HCT116 (cell line): ENCODE data around the gene FAM98C. TPM values are rescaled to one million over a fixed set of nuclear protein-coding genes. Genes with fewer than 3 reads are reported as not detected.
A peak's percentile ranks its signal among the peaks of the same experiment; 100 is the strongest.

Experiments
- ATAC-seq: fragments of 200-7000 bp; cut with Tn5 transposase; 2 replicates; pipeline ENCODE4 v1.9.1; 2020; ENCODE audit warnings: mild to moderate bottlenecking, moderate library complexity
- BruUV-seq: library from RNA; stranded (reverse); fragments of 400-500 nt; replicated peaks from 2 replicates; lab custom pipeline; 2021; lab: Mats Ljungman, UMichigan
- CTCF ChIA-PET: fragments of 300-600 bp; sonication (Branson Sonifier 250); formaldehyde crosslinking; loops from one replicate; lab custom pipeline; 2021; ENCODE audit warnings: antibody characterized with exemption; lab: Charles Lee
- POLR2A ChIA-PET: fragments of 300-600, 350-600 bp; sonication (Branson Sonifier 250); formaldehyde crosslinking; loops from one replicate; lab custom pipeline; 2021; ENCODE audit warnings: antibody characterized with exemption; lab: Charles Lee
- RAD21 ChIA-PET, 2 experiments: fragments of 300-600 bp; sonication (Branson Sonifier 250); formaldehyde crosslinking; loops; one replicate each; lab custom pipeline; 2023; ENCODE audit warnings: low total read pairs in 2 of 2; ENCODE audit not compliant: uncharacterized antibody in 2 of 2, unreplicated experiment in 2 of 2, low non-redundant PET in 1 of 2; lab: Charles Lee
- DNase-seq: peaks from one replicate; pipeline ENCODE4 v3.0.0-alpha.2; 2010; ENCODE audit warnings: low read depth, low spot score
- H2AFZ ChIP-seq: fragments of 200-600 bp; shearing (Covaris generic), sonication (generic); 2 replicates; pipeline ENCODE4 v1.6.1; 2017; ENCODE audit warnings: low read depth, mixed run types, mixed read lengths, antibody characterized with exemption, low read length; ENCODE audit not compliant: poor library complexity, severe bottlenecking
- H3K27ac ChIP-seq: 2 replicates; pipeline ENCODE4 v1.5.1; 2012; ENCODE audit warnings: low read depth, low read length
- H3K27me3 ChIP-seq: fragments of 200-600 bp; sonication (generic); 2 replicates; pipeline ENCODE4 v1.6.1; 2016; ENCODE audit warnings: mixed run types, low read length, mixed read lengths; ENCODE audit not compliant: insufficient read depth
- H3K36me3 ChIP-seq, 2 experiments: fragments of 200-500 bp in 1 of 2; fragments of 200-600 bp in 1 of 2; sonication (Bioruptor generic) in 1 of 2; sonication (generic) in 1 of 2; 2 replicates each; pipeline versions ENCODE4 v1.5.1 to v1.6.1; 2014 to 2016; ENCODE audit warnings: low read length in 2 of 2, inconsistent platforms in 1 of 2, mixed read lengths in 1 of 2, mixed run types in 1 of 2; ENCODE audit not compliant: insufficient read depth in 2 of 2, control insufficient read depth in 1 of 2
- H3K4me1 ChIP-seq, 2 experiments: fragments of 200-600 bp in 1 of 2; sonication (generic) in 1 of 2; 2 replicates each; pipeline versions ENCODE4 v1.5.1 to v1.6.1; 2012 to 2017; ENCODE audit warnings: low read length in 2 of 2, inconsistent platforms in 1 of 2, mild to moderate bottlenecking in 1 of 2, mixed read lengths in 1 of 2, mixed run types in 1 of 2, moderate library complexity in 1 of 2; ENCODE audit not compliant: insufficient read depth in 2 of 2, control insufficient read depth in 1 of 2
- H3K4me2 ChIP-seq: fragments of 200-600 bp; sonication (generic); 2 replicates; pipeline ENCODE4 v1.6.1; 2017; ENCODE audit warnings: mixed run types, low read length, mixed read lengths
- H3K4me3 ChIP-seq, 2 experiments: fragments of 200-600 bp in 1 of 2; sonication (generic) in 1 of 2; replicated peaks in 1 of 2; 2 replicates each; pipeline ENCODE4 v1.5.1; 2011 to 2016; ENCODE audit warnings: low read length in 2 of 2, control low read depth in 1 of 2, low read depth in 1 of 2, mild to moderate bottlenecking in 1 of 2, mixed read lengths in 1 of 2, mixed run types in 1 of 2
- H3K79me2 ChIP-seq: fragments of 200-600 bp; sonication (generic); 2 replicates; pipeline ENCODE4 v1.6.1; 2017; ENCODE audit warnings: mild to moderate bottlenecking, mixed run types, low read length, moderate library complexity, mixed read lengths; ENCODE audit not compliant: insufficient read depth
- H3K9ac ChIP-seq: fragments of 200-600 bp; sonication (generic); 2 replicates; pipeline ENCODE4 v1.6.1; 2016; ENCODE audit warnings: low read length, mixed read lengths
- H3K9me2 ChIP-seq: fragments of 200-600 bp; sonication (generic), shearing (Covaris generic); 2 replicates; pipeline ENCODE4 v1.6.1; 2017; ENCODE audit warnings: mixed run types, mild to moderate bottlenecking, moderate library complexity; ENCODE audit not compliant: insufficient read depth
- H3K9me3 ChIP-seq, 2 experiments: fragments of 200-500 bp in 1 of 2; fragments of 200-600 bp in 1 of 2; sonication (Bioruptor generic) in 1 of 2; sonication (generic) in 1 of 2; 2 replicates each; pipeline ENCODE4 v1.6.1; 2014 to 2017; ENCODE audit warnings: low read length in 2 of 2, mixed read lengths in 2 of 2, inconsistent platforms in 1 of 2, low read depth in 1 of 2, mild to moderate bottlenecking in 1 of 2, mixed run types in 1 of 2, moderate library complexity in 1 of 2; ENCODE audit not compliant: control insufficient read depth in 1 of 2, insufficient read depth in 1 of 2
- H4K20me1 ChIP-seq: fragments of 200-600 bp; sonication (generic), shearing (Covaris generic); 2 replicates; pipeline ENCODE4 v1.6.1; 2017; ENCODE audit warnings: mixed run types, mild to moderate bottlenecking, moderate library complexity; ENCODE audit not compliant: insufficient read depth
- CEBPB ChIP-seq: IDR thresholded peaks from 2 replicates; pipeline ENCODE4 v1.6.1; 2012; ENCODE audit warnings: low read depth
- EGR1 ChIP-seq: IDR thresholded peaks from 2 replicates; pipeline ENCODE4 v1.6.1; 2012; ENCODE audit warnings: low read depth
- EZH2 ChIP-seq: fragments of 200-600 bp; sonication (generic); IDR thresholded peaks from 2 replicates; pipeline ENCODE4 v1.6.1; 2017; ENCODE audit warnings: antibody characterized with exemption, mixed run types
- EZH2phosphoT487 ChIP-seq: fragments of 200-600 bp; IDR thresholded peaks from 2 replicates; pipeline ENCODE4 v1.6.1; 2018; ENCODE audit warnings: antibody characterized with exemption, borderline replicate concordance
- FOSL1 ChIP-seq: IDR thresholded peaks from 2 replicates; pipeline ENCODE4 v1.6.1; 2012; ENCODE audit warnings: low read depth
- SIN3A ChIP-seq: IDR thresholded peaks from 2 replicates; pipeline ENCODE4 v1.6.1; 2012; ENCODE audit warnings: low read depth
- TCF7L2 ChIP-seq: IDR thresholded peaks from 2 replicates; pipeline ENCODE4 v1.7.0; 2011; ENCODE audit warnings: borderline replicate concordance, inconsistent platforms; ENCODE audit not compliant: insufficient read depth, insufficient read length; ENCODE audit errors: extremely low read depth
- ZFX ChIP-seq: fragments of 450-650 bp; IDR thresholded peaks from 2 replicates; pipeline ENCODE4 v1.6.1; 2017
- intact Hi-C: fragments of 100-400 bp; cut with micrococcal nuclease; formaldehyde crosslinking; loops from 2 replicates; pipeline ENCODE4 v1.10.0; 2022
- total RNA-seq: library from RNA; stranded (reverse); gene quantifications from one replicate; pipeline ENCODE4 v1.2.1, GENCODE V29; 2021; ENCODE audit not compliant: unreplicated experiment
- TF ChIP-seq, protein P1 (sequence below): IDR thresholded peaks from 2 replicates; pipeline ENCODE4 v1.6.1; 2012; ENCODE audit warnings: low read depth
- TF ChIP-seq, protein P2 (sequence below): IDR thresholded peaks from 2 replicates; pipeline ENCODE4 v1.6.1; 2011; ENCODE audit warnings: mild to moderate bottlenecking, low read length, moderate library complexity; ENCODE audit not compliant: insufficient replicate concordance; ENCODE audit errors: extremely low read depth

The FAM98C gene
- total RNA-seq, 1 experiment from 2014 or later: 33.8 TPM

DNA sequence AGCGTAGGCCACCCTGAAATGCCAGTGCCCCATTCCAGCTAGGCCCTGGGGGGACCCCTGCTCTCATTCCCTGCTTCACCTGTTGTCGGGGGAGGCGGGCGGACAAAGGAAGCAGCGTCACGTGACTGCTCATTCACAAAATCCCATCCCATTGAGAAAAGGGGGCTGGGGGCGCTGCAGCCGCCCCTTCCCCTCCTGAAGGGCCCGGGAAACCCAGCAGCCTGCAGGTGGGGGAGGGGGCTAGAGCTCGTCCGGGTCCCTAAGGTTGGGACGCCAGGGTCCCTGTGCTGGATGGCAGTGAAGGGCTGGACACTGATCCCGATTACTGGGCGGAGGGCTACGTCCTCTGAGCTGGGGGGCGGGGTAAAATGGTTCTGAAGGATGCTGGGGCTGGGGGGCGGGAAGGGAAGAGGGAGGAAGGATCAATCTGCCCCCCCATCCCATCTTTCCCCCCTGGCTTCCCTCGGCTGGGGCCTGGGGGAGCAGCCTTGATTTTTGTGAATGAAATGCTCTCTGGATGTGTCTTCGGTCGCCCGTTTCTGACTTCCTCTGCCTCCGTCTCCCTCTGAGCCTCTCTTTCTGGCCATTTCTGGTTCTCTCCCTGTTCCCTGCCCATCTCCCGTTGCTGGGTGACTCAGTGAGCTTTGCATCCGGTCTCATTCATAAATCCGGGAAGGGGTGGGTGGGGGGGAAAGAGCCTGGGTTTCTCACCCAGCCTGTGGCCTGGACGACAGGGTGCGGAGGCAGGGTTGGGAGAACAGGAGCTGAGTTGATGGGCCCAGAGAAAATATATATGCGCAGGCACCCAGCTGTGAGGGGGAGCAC, 13.6 kb upstream of the FAM98C start (continued):
- TF ChIP-seq CEBPB: no peak
- no peak for TF ChIP-seq EZH2phosphoT487
- no peak for TF ChIP-seq FOSL1
- no peak for TF ChIP-seq SIN3A
- TF ChIP-seq, protein P1, sequence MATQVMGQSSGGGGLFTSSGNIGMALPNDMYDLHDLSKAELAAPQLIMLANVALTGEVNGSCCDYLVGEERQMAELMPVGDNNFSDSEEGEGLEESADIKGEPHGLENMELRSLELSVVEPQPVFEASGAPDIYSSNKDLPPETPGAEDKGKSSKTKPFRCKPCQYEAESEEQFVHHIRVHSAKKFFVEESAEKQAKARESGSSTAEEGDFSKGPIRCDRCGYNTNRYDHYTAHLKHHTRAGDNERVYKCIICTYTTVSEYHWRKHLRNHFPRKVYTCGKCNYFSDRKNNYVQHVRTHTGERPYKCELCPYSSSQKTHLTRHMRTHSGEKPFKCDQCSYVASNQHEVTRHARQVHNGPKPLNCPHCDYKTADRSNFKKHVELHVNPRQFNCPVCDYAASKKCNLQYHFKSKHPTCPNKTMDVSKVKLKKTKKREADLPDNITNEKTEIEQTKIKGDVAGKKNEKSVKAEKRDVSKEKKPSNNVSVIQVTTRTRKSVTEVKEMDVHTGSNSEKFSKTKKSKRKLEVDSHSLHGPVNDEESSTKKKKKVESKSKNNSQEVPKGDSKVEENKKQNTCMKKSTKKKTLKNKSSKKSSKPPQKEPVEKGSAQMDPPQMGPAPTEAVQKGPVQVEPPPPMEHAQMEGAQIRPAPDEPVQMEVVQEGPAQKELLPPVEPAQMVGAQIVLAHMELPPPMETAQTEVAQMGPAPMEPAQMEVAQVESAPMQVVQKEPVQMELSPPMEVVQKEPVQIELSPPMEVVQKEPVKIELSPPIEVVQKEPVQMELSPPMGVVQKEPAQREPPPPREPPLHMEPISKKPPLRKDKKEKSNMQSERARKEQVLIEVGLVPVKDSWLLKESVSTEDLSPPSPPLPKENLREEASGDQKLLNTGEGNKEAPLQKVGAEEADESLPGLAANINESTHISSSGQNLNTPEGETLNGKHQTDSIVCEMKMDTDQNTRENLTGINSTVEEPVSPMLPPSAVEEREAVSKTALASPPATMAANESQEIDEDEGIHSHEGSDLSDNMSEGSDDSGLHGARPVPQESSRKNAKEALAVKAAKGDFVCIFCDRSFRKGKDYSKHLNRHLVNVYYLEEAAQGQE: no peak

DNA sequence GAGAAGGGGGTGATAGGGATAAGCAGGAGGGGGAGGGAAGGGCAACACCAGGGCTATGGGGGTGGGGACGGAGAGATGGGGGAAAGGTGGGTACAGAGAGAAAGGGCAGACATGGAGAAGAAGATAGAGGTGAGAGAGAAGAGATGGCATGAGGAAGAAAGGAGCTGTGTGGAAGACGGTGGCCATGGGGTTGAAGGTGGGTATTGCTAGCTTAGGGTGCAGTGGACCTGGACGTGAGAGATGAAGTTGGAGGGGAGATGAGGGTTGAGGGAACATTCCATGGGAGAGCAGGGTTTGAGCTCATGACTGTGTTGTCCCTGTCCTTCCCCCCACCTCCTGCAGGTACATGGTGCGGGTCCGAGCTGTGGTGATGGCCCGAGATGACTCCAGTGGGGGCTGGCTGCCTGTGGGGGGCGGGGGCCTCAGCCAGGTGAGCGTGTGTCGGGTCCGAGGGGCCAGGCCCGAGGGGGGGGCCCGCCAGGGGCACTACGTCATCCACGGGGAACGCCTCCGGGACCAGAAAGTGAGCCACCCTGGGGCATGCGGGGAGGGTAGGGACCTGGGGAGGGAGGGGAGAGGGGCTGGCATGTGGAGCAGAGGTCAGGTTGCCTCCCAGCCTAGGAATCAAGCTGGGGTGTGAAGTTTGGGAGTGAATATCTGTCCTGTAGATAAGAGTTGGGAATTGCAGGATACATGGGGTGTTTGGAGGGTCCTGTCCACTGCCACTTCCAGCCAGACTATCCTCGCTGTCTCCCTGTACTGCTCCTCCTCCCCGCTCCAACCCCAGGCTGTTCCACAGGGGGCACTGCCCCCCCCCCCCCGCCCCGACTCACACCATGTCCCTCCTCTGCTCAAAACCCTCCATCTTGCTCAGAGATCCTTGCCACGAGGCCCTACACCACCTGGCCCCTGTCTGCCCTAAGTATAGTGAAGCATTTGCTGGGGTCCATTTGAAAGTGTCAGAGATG, 12.7 kb upstream of the FAM98C start:
- ATAC-seq (no peak), DNase-seq (no peak)
- no peak overlapping the region for H3K27ac ChIP-seq
- peak overlapping the region; percentile 14; the same call in 1 of the 2 replicates for H3K4me2 ChIP-seq
- no peaks in the 10 kb centered on the region for H3K9me3 ChIP-seq
- peaks cover 11 to 52% of the 10 kb centered on the region in 2 experiments for H3K4me1 ChIP-seq
- RAD21 ChIA-PET: interaction anchor here (0.7 to 3.2 kb wide), 2 partner anchors 13 to 117 kb away, joined by 6 to 11 read pairs; partner anchors contain the start of gene FAM98C (in 1 of the 2)
- CTCF ChIA-PET: interaction anchor here (4.0 kb wide), 1 partner anchor 13 kb away, joined by 49 read pairs; the partner anchor contains the start of gene FAM98C
- no peaks in the 10 kb centered on the region for H4K20me1 ChIP-seq
- no TSS peak for BruUV-seq
- H3K4me3 ChIP-seq: no peak overlapping the region; a peak in 1 of 4 replicates
- POLR2A ChIA-PET: interaction anchor here (1.7 kb wide), 1 partner anchor 13 kb away, joined by 8 read pairs; the partner anchor contains the start of gene FAM98C
- H3K9me2 ChIP-seq: no peaks in the 10 kb centered on the region
- no peaks in the 10 kb centered on the region for H3K79me2 ChIP-seq
- H2AFZ ChIP-seq: no peak overlapping the region
- no peak overlapping the region for H3K9ac ChIP-seq
- intact Hi-C loops: no loop called here
- H3K36me3 ChIP-seq: no peaks in the 10 kb centered on the region
- H3K27me3 ChIP-seq: no peaks in the 10 kb centered on the region
- TF ChIP-seq ZFX: no peak
- TF ChIP-seq, protein P2, sequence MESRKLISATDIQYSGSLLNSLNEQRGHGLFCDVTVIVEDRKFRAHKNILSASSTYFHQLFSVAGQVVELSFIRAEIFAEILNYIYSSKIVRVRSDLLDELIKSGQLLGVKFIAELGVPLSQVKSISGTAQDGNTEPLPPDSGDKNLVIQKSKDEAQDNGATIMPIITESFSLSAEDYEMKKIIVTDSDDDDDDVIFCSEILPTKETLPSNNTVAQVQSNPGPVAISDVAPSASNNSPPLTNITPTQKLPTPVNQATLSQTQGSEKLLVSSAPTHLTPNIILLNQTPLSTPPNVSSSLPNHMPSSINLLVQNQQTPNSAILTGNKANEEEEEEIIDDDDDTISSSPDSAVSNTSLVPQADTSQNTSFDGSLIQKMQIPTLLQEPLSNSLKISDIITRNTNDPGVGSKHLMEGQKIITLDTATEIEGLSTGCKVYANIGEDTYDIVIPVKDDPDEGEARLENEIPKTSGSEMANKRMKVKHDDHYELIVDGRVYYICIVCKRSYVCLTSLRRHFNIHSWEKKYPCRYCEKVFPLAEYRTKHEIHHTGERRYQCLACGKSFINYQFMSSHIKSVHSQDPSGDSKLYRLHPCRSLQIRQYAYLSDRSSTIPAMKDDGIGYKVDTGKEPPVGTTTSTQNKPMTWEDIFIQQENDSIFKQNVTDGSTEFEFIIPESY: no peak
- no peak for TF ChIP-seq EZH2phosphoT487
- TF ChIP-seq EGR1: no peak
- TF ChIP-seq EZH2: no peak
- no peak for TF ChIP-seq TCF7L2
- no peak for TF ChIP-seq SIN3A
- TF ChIP-seq, all 23 proteins: peak for 0
